Skin epidermis (tissue), 12 donors: ENCODE data around the gene OPA3.

Source experiments
- H3K27ac ChIP-seq, 21 experiments: fragments of 200-600 bp; sonication (generic) in 11 of 21; one replicate each; pipeline ENCODE4 v1.5.0; 2020; ENCODE audit warnings: mild to moderate bottlenecking in 3 of 21, inconsistent platforms in 2 of 21, moderate library complexity in 2 of 21
- H3K4me3 ChIP-seq, 7 experiments: fragments of 200-600 bp; sonication (generic) in 2 of 7; one replicate each; pipeline ENCODE4 v1.5.0; 2020; ENCODE audit warnings: inconsistent platforms in 2 of 7, mild to moderate bottlenecking in 2 of 7, moderate library complexity in 1 of 7

OPA3 gene

DNA sequence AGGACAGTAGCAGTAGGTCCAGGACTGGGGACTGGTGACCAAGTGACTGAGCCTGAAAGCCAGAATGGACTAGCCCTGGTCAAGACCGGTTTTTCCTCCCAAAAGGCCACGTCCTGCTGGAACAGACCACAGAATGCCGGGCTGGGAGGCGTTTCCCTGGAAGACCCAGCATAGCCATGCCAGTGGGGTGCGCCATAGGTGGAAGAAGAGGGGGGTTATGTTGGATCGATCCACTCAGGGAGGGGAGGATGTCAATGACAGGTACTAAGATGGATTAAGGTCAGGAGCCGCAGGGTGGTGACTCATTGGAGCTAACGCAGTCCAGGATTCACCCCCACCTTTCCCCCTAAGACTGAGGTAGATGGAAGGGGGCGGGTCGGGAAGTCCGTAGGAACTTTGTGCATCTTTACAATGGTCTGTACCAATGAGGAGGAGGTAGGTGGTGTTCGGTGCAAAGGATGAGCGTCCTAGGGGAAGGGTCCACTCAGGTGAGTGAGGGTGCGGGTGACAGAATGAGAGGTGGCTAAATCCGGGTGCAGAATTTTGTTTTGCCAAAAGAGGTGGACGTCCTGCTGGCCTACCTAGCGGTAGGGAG, 56.4 kb downstream of the OPA3 start:
- H3K4me3 ChIP-seq, result peak overlapping the region in 4 of 7 experiments; percentile 18 to 40 (median 31)
- peak overlapping the region in 4 of 21 experiments; percentile 21 to 73 (median 54) for H3K27ac ChIP-seq

DNA sequence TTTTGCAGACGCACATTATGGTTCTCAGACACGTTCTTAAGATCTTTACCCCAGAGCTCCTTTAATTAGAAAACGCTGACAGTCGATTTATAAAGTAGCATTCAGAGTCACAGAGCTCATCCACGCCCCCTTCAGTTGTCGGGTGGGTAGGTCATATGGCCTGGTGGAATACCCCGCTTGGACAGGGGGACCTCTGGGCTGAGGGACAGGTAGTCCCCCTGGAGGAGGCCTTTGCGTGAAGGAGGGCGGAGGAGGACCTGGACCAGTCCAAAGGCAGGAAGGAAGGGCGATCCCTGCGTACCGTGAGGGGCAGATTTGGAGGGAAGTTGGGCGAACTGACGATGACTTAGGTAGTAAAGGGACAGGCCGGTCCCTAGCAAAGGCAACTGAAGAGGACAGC, 56.9 kb downstream of the OPA3 start:
- Histone ChIP-seq H3K4me3 (no peak overlapping the region), H3K27ac (peak overlapping the region in 2 of 21 experiments; percentile 21 to 38)

DNA sequence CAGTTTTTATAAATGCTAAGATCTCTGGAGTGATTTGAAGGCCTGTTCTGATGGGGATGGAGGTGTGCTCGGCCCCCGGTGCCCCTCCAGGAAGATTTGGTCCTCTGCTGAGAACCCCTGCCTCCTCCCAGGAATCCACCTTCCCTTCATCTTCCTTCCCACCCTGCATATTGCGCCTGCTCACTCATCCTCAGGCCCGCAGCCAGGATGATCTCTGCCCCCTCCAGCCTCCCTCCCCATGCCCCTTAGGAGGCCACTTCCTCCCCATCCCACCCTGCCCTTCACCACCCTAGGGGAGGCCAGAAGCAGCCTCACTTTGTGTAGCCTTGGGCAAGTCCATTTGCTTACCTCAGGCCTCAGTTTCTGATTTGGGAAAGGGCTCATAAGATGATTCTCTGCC, 57.6 kb downstream of the OPA3 start:
- peak overlapping the region in 2 of 21 experiments; percentile 2 to 9 for H3K27ac ChIP-seq
- no peak overlapping the region for H3K4me3 ChIP-seq

DNA sequence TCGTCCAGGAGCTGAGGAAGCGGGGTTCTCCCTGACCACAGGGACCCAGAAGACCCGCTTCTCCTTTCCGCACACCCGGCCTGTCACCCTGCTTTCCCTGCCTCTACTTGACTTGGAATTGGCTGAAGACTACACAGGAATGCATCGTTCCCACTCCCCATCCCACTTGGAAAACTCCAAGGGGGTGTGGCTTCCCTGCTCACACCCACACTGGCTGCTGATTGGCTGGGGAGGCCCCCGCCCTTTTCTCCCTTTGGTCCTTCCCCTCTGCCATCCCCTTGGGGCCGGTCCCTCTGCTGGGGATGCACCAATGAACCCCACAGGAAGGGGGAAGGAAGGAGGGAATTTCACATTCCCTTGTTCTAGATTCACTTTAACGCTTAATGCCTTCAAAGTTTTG, 58.5 kb downstream of the OPA3 start:
- Histone ChIP-seq H3K27ac (no peak overlapping the region), H3K4me3 (no peak overlapping the region)

DNA sequence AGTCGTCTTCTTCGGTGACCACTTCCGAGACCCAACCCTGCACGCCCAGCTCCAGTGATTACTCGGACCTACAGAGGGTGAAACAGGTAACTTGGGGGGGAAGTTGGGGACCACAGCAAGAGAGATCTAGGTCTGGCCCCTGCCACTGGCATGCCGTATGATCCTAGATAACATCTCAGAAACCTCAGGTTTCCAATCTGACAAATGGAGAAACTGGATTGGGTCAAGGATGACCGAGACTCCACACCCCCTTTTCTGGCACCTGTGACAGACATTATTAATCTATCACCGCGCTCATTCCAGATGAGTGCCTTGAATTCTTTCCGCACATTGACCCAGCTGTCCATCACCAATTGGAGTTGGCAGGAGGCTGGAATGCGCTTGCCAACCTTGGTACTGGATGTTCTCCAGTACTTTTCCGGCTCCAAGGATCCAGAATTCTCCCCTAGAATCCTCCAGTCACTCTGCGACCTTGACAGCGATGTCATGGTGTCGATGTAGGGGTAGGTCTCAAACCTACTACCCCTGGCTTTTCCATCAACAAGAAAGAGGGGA, 60.0 kb downstream of the OPA3 start:
- Histone ChIP-seq H3K27ac (no peak overlapping the region), H3K4me3 (no peak overlapping the region)

DNA sequence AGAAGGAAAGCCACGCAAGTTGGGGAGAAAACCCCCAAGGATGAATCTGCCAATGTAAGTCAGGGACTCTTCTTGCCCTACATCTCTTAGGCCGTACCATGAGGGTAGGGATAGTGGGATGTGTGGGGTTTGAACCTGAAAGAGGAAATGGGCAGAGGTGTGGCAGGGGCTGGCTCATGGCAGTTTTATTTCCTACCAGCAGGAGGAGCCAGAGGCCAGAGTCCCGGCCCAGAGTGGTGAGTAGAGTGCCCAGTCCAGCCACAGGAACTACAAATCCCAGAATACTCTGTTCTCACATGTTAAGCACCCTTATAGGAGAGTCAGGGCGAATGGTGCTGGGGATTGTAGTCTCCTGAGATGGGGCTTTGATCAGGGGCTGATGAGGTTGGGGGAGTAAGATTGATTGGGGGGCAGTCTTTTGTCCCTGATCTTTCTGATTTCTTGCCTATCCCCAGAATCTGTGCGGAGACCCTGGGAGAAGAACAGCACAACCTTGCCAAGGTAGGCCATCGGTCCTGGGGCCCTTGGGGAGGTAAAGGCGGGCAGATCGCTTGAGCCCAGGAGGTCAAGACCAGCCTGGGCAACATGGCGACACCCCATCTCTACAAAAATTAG, 60.9 kb downstream of the OPA3 start:
- Histone ChIP-seq H3K4me3 (no peak overlapping the region), H3K27ac (peak overlapping the region in 1 of 21 experiments; percentile 17)

DNA sequence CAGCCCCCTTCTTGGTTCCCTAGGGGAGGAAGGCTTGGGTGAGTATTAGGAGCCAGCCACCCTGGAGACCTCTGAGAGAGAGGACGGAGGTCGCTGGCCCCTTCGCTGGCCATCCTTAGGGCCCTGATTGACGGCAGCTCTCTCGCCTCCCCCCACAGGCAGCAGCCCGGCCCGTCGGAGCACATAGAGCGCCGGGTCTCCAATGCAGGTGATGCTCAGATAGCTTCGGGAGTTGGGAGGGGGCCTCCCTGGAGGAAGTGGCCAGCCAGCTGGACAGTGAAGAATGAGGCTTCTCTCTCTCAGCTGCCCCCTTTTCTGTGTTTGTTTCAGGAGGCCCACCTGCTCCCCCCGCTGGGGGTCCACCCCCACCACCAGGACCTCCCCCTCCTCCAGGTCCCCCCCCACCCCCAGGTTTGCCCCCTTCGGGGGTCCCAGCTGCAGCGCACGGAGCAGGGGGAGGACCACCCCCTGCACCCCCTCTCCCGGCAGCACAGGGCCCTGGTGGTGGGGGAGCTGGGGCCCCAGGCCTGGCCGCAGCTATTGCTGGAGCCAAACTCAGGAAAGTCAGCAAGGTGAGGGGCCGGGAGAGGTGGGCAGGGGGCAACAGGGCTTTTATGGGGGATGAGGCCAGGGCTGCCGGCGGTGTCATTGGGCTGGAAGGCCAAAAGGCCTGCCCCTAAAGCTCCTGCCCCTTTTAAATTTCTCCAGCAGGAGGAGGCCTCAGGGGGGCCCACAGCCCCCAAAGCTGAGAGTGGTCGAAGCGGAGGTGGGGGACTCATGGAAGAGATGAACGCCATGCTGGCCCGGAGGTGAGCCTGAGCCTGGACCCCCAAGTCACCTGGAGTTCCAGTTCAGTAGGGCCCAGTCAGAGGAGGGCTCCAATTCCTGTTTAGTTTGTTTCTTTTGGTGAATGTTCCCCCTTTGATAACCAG, 62.3 kb downstream of the OPA3 start:
- no peak overlapping the region for H3K27ac ChIP-seq

DNA sequence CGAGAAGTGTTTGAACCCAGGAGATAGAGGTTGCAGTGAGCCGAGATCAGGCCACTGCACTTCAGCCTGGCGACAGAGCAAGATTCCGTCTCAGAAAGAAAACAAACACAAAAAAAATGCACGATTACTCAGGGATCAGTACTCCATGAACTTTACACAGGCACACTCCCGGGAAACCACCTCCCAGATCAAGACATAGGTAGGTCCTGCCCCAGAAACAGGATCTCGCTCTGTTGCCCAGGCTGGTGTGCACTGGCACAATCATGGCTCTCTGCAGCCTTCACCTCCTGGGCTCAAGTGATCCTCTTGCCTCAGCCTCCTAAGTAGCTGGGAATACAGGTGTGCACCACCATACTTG, 66.2 kb downstream of the OPA3 start:
- no peak overlapping the region for H3K27ac ChIP-seq
- no peak overlapping the region for H3K4me3 ChIP-seq

More for the DNA sequence above, 62.3 kb downstream of the OPA3 start:
- no peak overlapping the region for H3K4me3 ChIP-seq

DNA sequence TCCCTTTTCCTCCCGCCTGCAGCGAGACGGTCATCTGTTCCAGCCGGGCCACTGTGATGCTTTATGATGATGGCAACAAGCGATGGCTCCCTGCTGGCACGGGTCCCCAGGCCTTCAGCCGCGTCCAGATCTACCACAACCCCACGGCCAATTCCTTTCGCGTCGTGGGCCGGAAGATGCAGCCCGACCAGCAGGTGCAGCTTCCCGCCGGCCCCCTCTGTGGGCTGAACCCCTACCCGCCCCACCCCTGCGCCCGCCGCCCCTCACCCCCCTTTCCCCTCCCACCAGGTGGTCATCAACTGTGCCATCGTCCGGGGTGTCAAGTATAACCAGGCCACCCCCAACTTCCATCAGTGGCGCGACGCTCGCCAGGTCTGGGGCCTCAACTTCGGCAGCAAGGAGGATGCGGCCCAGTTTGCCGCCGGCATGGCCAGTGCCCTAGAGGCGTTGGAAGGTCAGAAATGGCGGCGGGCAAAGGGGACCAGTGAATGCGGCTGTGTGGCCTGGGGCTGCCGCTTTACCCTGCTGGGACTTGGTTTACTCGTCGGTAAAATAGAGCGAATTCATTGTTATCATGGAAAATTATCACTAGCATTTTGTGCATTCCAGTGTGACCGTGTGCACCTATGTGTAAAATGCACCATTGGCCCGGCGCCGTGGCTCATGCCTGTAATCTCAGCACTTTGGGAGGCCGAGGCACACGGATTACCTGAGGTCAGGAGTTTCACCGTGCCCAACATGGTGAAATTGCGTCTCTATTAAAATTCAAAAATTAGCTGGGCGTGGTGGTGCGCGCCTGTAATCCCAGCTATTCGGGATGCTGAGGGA, 66.7 kb downstream of the OPA3 start:
- H3K27ac ChIP-seq, result no peak overlapping the region
- H3K4me3 ChIP-seq, result no peak overlapping the region

DNA sequence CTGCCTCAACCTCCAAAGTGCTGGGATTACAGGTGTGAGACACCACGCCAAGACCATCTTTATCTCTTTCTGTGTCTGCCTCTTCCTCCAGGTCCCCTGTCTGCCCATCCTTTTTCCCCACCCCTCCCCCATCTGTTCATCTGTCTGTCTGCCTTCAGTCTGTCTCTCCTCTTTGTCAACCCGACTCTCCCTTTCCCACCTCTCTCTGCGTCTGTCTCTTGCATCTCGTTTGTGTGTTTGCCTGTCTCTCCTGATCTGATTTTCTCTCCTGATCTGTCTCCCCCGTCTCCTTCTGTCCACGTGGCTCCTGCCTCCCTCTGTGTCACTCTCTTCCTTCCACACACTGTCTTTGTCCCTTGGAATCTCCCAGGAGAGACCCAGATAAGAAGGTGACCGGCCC, 67.4 kb downstream of the OPA3 start:
- Histone ChIP-seq H3K4me3 (no peak overlapping the region), H3K27ac (no peak overlapping the region)

DNA sequence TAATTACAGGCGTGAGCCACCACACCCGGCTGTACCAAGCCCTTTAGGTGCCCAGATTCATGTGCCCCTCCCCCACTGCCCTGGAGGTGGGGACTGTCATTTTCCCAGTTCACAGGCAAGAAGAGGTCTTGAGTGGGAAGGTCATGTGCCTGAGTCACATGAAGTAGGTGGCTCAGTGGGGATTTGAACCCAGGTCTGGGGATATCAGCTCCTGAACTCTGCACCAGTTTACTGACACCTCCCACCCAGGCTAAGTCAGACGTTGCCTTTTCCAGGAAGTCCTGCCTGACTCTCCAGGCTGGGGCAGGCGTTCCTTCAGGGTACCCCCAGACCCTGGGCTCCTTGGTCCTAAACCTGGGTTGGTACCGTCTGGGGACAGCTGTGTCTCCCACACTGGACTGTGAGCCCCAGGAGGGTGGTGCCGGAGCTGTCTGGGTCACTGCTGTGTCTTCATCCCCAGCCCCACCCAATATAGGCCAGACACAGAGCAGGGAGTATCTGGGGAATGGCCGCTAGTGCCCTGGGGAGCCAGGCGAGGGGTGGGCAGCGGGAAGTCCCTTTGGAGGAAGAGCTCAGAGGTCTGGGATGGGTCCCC, 68.7 kb downstream of the OPA3 start:
- H3K4me3 ChIP-seq, result peak overlapping the region in 1 of 7 experiments; percentile 3

DNA sequence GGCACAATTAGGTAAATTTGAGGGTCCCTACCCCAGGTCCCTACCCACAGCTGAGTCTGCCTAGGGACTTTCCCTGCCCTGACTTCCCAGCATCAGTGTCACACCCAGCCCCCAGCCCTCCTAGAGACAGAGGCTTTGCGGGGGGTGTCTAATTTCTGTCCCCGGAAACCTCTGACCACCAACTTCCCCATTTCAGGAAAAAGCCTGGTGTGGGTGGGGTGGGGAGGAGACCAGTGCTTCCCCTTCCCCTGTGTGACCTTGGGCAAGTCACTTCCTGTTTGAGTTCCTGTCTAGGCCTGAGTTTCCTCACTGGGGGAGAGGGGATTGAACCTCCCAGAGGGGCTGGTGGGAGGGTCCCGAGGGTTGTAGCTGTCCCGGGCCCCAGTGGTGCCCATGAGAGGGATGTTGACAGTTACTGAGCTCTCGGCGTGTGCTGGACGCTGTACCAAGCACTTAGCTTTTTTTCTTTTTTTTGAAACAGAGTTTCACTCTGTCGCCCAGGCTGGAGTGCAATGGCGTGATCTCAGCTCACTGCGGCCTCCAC, 69.4 kb downstream of the OPA3 start:
- H3K4me3 ChIP-seq, result no peak overlapping the region
- H3K27ac ChIP-seq, result peak overlapping the region in 19 of 21 experiments; percentile 23 to 88 (median 68)

More for the DNA sequence above, 68.7 kb downstream of the OPA3 start:
- H3K27ac ChIP-seq, result peak overlapping the region in 20 of 21 experiments; percentile 1 to 88 (median 68)

DNA sequence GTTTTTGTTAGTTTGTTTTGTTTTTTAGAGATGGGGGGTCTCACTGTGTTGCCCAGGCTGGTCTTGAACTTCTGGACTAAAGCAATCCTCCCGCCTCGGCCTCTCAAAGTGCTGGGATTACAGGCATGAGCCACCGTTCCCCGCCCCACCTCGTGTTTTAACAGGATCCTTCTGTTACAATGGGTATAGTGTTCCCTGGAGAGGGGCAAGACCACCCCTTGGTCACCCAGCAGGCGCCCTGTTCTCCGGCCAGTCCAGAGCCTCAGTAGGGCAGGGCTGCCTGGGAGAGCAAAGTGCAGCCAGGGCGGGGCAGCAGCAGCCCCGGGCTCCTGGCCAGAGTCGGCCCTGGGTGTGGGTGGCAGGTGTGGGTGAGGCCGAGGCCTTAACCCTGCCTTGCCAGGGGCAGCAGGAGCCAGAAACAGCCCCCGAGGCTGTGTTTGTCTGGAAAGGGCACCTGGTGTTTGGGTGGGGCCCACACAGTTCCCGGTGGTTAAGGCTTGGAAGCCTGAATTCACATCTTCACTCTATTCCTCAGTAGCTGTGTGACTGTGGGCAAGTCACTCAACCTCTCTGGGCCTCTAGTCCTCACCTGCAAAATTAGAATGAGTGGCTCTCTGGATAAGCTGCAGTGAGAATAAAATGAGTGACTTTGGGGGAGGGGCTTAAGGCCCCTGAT, 70.1 kb downstream of the OPA3 start:
- H3K27ac ChIP-seq, result peak overlapping the region in 19 of 21 experiments; percentile 23 to 88 (median 68)
- no peak overlapping the region for H3K4me3 ChIP-seq

DNA sequence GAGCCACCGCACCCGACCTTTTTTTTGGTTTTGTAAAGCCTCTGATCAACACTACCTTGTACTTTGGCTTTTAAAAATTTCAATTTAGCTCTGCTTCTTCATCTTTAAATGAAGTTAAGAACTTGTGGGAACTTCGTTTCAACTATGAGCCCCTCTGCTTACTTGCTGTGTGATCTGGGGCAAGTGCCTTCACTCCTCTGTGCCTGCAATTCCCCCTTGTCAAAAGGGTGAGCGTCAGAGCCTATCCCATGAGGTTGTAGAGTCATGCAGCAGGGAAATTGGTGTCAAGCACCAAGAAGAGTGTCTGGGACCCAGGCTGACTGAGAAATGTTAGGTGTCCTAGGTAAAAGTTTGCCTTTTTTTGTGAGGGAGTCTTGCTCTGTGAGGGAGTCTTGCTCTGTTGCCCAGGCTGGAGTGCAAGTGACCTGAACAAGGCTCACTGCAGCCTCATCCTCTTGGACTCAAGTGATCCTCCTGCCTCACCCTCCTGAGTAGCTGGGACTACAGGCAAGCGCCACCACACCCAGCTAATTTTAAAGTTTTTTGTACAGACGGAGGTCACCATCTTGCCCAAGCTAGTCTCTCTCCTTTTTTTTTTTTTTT, 71.6 kb downstream of the OPA3 start:
- H3K4me3 ChIP-seq, result no peak overlapping the region
- peak overlapping the region in 4 of 21 experiments; percentile 14 to 81 (median 28) for H3K27ac ChIP-seq

DNA sequence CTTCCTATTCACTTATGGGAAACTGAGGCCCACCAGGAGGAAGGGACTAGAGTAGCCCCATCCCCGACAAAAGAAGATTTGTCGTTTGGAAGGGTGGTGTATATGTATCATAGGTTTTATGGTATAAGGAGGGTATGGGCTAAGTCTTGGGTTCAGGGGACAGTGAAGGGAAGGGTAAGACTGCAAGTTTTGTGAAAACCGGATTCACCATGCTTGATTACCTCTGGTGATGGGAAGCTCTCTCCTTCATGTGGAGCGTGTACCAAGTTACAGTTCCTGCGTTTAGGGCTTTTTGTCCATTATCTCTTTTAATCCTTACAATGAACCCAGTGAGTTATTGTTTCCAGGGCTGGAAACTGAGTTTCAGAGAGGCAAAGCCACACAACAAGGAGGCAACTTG, 73.5 kb downstream of the OPA3 start:
- Histone ChIP-seq H3K4me3 (no peak overlapping the region), H3K27ac (no peak overlapping the region)

DNA sequence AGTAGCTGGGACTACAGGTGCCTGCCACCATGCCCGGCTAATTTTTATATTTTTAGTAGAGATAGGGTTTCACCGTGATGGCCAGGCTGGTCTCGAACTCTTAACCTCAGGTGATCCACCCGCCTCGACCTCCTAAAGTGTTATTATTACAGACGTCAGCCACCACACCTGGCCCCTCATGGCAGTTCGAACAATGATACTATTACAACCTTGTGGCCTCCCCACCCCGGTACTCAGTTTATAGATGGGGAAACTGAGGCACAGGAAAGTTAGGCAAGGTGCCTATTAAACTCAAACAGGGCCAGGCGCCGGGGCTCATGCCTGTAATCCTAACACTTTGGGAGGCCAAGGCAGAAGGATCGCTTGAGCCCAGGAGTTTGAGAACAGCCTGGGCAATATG, 74.2 kb downstream of the OPA3 start:
- H3K4me3 ChIP-seq, result peak overlapping the region in 1 of 7 experiments; percentile 95
- peak overlapping the region in 5 of 21 experiments; percentile 86 to 100 (median 96) for H3K27ac ChIP-seq

DNA sequence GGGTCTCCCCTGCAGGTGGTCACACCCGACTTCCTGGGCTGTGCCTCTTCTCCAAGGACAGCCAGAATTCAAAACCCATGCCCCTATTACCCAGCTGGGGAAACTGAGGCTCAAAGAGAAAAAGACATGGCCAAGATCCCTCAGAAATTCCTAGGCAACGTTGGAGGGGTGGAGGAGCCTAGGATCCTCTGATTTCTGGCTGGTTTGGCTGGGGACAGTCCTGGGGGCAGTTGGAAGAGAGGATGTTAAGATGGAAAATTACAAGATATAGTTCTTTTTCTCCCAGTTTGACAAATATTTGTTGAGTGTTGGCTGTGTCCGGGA, 74.9 kb downstream of the OPA3 start:
- Histone ChIP-seq H3K27ac (peak overlapping the region in 19 of 21 experiments; percentile 75 to 100 (median 94)), H3K4me3 (peak overlapping the region; percentile 80 to 98 (median 95))
